GM13976 (cell line): ENCODE data around the gene PCYT2.

Experiments
- DNase-seq: peaks from one replicate; pipeline ENCODE4 v3.0.0; 2012; ENCODE audit warnings: low spot score
- CTCF ChIP-seq: IDR thresholded peaks from 2 replicates; pipeline ENCODE4 v1.5.1; 2012; ENCODE audit warnings: borderline replicate concordance, mild to moderate bottlenecking; ENCODE audit not compliant: insufficient read depth; ENCODE audit errors: extremely low read depth, missing control alignments, control extremely low read depth
- in situ Hi-C: fragments of 300-500 bp; cut with MboI; formaldehyde crosslinking; loops from one replicate; pipeline ENCODE4 v1.12.0; 2022; ENCODE audit warnings: low sequenced_read_pairs, mixed read lengths, inconsistent platforms; ENCODE audit not compliant: unreplicated experiment

PCYT2 gene

DNA sequence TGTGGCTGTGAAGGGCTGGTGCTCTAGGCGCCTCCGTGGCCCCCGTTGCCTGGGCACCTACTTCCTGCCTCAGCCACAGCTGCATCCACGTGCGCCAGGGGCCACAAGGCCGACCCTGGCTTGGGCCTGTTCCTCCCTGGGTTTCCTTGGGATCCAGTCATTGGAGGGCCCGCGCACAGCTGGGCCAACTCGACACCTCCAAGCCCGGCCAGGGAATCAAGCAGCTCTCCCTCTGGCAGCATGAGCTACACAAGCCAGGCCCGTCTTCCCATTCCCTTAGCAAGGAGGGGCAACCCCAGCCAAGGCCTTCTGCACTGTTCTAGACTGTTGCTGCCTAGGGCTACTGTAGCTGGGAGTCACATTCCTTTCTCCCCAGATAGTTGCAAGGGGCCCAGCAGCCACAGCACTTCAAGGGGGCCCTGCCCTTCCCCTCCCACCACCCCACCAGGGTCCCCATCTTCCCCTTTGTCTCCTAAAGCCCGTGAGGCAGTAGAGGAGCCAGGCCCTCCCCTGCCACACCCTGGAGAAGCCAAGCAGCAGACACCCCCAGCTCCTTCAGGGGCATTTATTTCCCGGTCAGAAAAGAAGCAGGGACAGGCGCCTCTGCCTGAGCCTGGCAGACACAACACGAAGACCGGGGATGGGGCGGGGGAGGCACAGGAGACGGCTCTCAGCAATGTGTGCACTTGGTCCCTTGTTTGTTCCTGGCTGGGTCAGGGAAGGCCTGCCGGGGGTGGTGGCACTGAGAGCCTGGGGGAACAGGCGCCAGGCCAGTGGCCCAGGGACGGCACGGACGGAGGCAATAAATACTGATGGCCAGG lies 43.8 kb downstream of the PCYT2 start:
- in situ Hi-C loops, result no loop called here
- TF ChIP-seq CTCF, result no peak
- DNase-seq, result no peak

GRCh38 chr17:81866440-81867169 lies 44.6 kb downstream of the PCYT2 start:
- TF ChIP-seq CTCF, result no peak
- in situ Hi-C loops, result no loop called here
- DNase-seq, result no peak

- in situ Hi-C loops, result no loop called here
- DNase-seq, result no peak
- no peak for TF ChIP-seq CTCF
These were observed 45.3 kb downstream of the PCYT2 start for GRCh38 chr17:81865733-81866439.

- in situ Hi-C loops, result no loop called here
- no peak for DNase-seq
- TF ChIP-seq CTCF, result no peak
These were observed 45.9 kb downstream of the PCYT2 start for GRCh38 chr17:81865358-81865732.

DNA sequence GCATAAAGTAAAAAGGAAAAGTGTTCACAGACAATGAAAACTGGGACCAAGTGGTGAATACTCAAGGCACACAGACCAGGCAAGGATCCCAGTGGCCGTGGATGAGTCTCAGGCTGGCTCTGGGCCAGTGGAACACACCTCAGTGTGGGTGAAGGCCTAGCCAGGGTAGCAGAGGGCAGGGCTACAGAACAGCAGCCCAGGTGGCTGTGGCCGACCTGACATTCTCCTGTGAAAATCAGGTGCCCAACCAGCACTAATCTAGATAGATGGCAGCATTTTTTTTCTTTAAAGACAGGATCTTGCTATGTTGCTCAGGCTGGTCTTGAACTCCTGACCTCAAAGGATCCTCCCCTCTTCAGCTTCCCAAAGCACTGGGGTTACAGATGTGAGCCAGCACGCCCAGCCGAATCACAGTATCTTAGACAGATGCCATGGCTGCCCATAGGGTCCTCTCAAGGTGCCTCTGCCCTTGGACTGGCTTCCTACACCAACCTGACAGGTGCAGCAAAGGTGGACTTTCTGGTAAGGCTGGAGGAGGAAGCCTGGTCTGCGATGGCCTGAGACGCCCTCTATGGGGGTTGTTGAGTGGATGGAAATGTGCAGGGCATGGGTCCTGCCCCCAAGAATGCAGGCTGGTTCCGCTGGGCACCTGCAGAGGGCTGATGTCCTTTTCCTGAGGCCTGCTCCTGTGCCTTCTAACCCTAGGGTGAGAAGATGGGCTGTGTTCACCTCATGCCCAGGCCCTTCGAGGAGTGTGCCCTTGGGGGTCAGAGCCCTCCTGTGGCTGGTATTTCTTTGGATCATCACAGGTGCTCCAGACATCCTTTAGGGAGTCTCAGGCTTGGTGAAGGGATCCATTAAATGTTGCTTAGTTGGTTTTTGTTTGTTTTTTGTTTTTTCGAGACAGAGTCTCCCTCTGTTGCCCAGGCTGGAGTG lies 47.1 kb downstream of the PCYT2 start:
- no peak for TF ChIP-seq CTCF
- in situ Hi-C loops, result no loop called here
- no peak for DNase-seq
